Stimulated activated CD8-positive, alpha-beta memory T cell treated with anti-CD3 and anti-CD28 coated beads, Interleukin-15, amount 100 ng/mL, for 1 hour (primary cell): ENCODE results near the gene PDE4D.

Experiments used
- DNase-seq: peaks from one replicate; pipeline ENCODE4 v3.0.0-alpha.2; 2020; ENCODE audit warnings: low read depth

Gene PDE4D

GRCh38 chr5:59178071-59178470 lies 715.5 kb downstream of the PDE4D start:
- DNase-seq = no peak

DNA sequence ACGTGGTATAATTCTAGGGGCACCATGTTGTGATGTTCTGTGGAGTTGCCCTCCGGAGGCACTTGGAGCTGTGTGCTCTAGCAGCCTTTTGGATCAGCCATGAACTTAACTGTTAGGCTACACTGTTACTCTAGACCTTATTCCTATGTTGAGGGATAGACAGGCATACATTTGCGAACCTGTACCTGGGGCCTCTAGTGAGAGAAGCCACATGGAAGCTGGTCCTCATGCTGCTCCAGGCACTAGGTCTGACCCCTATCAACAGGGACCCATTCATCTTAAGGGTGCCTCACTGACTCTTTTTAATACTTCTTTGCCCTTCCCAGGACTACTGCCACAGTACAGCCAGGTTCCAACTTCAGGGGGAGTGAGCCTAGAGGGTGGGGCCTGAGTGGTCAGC lies 715.9 kb downstream of the PDE4D start:
- DNase-seq = no peak

DNA sequence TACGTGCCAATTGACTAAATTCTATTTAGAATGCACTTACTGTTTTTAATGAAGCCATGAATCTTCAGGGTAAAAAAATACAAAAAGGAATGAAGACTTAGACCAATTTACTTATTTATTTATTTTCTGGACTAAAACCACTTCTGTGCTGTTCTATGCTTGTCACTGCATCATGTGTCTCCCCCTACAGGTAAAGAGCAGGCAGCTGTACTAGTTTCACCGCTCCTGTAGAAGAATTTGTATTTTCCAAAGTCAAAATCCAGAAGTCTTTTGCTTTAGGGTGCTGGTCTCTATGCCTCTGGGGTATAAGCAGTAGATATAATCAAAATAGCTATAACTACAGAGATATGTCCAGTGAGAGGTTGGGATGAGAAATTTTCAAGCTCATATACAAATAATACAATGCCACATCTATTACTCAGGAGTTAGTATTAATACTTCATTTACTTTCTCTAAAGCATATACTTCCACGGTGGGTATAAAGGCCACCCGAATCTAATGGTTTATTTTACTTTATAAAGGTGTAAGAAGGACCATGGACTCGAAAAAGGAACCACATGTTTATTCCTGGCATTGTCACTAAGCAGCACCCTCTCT lies 719.2 kb downstream of the PDE4D start:
- DNase-seq = peak; percentile 4

DNA sequence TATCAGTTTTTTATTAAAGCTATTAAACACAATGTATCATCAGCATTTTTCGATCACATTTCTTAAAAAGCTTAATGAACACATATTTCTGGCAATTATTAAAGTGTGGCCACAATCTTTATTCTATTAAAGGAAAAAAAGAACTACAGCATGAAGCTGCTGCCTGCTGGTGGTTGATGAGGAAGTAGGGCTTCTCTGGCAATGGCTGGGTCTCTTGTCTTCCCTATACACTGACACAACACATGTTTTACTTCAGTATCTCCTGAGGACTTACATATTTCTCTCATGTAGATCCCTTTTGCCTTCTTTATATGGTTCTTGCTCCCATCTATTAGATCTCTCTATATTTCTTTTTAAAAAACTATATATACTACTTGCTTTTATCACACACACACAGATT lies 719.9 kb downstream of the PDE4D start:
- DNase-seq = no peak

DNA sequence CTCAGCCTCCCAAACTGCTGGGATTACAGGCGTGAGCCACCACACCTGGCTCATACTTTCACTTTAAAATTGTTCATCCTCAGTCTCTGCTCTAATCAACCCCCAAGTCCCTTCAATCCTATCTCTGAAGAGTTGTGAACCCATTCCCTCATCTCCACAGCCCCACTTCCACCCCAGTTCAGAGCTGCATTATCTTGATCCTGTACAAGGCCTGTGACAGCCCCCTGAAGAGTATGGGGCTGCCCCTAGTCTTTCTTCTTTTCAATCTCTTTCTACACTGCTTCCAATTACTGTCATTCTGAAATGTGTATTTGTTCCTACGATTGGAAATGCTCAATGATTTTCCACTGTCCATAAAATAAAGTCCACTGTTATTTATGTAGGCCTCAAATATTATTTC lies 722.4 kb downstream of the PDE4D start:
- no peak for DNase-seq

- DNase-seq = no peak
These were observed 723.8 kb downstream of the PDE4D start for GRCh38 chr5:59169768-59170150.

- DNase-seq = no peak
These were observed 724.3 kb downstream of the PDE4D start for GRCh38 chr5:59169081-59169767.

- DNase-seq = no peak
These were observed 725.5 kb downstream of the PDE4D start for GRCh38 chr5:59168067-59168466.

GRCh38 chr5:59164041-59164830 lies 729.3 kb downstream of the PDE4D start:
- no peak for DNase-seq

- DNase-seq = no peak
These were observed 732.1 kb downstream of the PDE4D start for GRCh38 chr5:59161221-59162105.

DNA sequence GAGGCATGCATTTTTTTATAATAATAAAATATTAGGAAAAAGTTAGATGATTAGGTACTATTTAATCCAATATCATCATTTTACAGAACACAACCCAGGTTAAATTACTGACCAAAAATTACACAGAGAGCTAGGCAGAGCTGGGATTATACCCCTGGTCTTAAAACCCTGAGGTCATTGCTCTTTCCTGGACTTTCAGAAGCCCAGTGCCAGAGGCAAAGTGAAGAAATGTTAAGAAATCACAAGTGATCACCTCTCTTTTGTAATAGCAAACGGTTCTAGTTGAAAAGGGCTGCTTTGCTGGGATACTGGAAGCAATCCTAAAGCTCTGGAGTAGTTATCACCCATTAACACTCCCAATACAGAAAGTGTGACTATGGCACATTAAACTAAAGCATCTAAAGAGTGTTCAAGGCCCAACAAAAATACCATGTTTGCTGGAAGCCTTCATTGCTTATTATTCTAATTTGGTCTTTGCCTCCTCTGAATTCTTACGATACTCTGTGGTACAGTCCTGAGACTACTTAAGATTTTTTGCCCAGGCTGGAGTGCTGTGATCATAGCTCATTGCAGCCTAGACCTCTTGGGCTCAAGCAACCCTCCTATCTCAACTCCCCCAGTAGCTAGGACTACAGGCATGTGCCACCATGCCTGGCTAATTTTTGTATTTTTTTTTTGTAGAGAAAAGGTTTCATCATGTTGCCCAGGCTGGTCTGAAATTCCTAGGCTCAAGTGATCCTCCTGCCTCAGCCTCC lies 734.7 kb downstream of the PDE4D start:
- DNase-seq = no peak

- no peak for DNase-seq
These were observed 735.4 kb downstream of the PDE4D start for GRCh38 chr5:59158165-59158564.

- no peak for DNase-seq
These were observed 736.5 kb downstream of the PDE4D start for GRCh38 chr5:59157068-59157467.

DNA sequence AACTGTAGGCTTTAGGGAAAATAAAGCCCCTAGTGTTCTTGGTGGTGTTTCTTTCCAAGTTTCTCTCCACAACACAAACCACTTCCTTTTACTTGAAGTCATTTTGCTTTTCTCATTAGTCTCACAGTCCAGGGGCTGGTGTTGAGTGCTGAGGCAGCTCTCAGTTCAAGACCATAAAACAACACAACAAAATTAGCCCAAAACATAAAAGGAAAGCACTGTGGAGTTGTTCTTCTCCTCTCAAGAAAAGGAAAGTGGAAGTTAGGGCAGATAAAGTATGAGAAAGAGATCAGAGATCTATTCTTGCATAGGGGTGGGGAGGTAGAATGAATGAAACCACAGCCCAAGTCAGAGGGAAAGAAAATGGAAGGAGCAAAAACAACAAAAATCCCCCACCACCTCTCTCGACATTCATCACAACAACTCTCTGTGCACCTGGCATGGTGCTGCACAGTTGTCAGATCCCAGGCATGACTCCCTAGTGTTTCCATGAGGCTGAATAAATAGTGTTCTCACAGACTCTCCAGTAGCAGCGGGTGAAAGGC lies 740.8 kb downstream of the PDE4D start:
- DNase-seq = no peak

- DNase-seq = no peak
These were observed 742.2 kb downstream of the PDE4D start for GRCh38 chr5:59151162-59151889.

DNA sequence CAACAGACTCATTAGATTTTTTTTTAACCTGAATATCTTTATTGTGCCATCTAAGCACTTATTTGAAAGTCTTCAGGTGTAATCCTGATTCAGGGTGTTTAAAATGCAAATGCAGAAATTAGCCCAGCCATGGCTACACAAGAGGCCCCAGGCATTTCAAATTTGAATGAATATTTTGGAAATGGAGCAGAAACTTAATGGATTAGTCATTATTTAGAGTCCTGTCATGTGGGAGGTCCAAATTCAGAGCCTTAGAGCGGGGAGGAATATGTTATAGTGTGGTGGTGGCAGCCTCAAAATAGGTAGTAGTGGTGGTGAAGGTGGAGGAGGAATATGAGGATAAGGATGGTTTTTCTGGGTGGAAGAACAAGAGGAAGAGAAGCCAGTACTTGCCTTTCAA lies 743.7 kb downstream of the PDE4D start:
- no peak for DNase-seq

DNA sequence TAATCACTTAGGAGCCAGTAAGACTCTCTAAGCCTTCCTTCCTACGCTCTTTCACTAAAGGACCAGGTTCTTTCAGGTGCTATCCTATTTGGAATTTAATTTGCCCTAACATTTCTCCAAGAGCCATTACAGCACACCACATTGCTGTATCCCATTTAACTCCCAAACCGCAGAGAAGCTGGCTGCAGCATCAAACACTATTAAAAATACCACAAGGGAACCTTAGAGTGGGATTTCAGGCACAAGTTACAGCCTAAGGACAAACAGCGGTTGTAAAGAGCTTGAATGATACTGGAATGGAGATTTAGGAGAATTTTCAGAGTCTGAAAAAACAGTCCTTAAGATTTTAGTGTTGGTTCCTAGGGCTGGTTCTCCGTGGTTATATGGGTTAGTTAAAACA lies 744.3 kb downstream of the PDE4D start:
- DNase-seq = no peak

- DNase-seq = no peak
These were observed 746.8 kb downstream of the PDE4D start for GRCh38 chr5:59146729-59147128.

GRCh38 chr5:59143926-59144333 lies 749.6 kb downstream of the PDE4D start:
- no peak for DNase-seq

DNA sequence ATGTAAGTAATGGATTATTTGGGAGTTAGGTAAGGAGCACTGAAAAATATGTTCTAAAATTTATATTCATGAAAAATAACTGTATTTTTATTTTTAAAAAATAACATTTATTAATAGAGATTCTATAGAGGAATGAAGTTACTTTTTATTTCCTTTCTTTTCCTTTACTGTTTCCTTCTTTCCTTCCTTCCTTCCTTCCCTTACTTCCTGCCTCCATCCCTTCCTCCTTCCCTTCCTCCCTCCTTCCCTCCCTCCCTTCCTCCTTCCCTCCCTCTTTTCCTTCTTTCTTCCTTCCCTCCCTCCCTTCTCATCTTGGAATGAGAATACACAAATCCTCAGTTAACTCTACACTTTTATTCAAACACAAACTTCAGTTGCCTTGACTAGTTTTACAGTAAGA lies 750.6 kb downstream of the PDE4D start:
- DNase-seq = no peak

- DNase-seq = no peak
These were observed 751.4 kb downstream of the PDE4D start for GRCh38 chr5:59142138-59142537.
